ENCODE measurements around the gene POLR2E.

POLR2E gene

DNA sequence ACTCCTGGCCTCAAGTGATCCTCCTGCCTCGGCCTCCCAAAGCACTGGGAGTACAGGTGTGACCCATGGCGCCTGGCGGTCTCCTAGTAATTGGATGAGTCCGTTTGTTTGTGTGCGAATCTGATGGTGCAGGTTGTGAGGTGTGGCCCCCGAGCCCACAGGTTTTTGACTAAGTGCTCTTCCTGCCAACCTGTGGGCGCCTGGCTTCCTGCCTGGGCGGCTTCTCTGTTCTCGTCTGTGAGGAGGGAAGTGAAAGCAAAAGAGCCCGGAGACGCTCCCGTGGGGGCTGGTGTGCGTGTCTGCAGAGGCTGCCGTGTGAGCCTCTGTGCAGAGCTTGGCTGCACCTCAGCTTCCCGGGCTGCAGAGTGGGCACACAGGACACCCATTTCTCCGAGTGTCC is 18.2 kb downstream of the POLR2E start:
- TF ChIP-seq, protein P1, sequence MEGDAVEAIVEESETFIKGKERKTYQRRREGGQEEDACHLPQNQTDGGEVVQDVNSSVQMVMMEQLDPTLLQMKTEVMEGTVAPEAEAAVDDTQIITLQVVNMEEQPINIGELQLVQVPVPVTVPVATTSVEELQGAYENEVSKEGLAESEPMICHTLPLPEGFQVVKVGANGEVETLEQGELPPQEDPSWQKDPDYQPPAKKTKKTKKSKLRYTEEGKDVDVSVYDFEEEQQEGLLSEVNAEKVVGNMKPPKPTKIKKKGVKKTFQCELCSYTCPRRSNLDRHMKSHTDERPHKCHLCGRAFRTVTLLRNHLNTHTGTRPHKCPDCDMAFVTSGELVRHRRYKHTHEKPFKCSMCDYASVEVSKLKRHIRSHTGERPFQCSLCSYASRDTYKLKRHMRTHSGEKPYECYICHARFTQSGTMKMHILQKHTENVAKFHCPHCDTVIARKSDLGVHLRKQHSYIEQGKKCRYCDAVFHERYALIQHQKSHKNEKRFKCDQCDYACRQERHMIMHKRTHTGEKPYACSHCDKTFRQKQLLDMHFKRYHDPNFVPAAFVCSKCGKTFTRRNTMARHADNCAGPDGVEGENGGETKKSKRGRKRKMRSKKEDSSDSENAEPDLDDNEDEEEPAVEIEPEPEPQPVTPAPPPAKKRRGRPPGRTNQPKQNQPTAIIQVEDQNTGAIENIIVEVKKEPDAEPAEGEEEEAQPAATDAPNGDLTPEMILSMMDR (IDR thresholded peaks at IDR 0.05; ENCODE audit: low read depth, low read length): no peak
- no peak for DNase-seq (ENCODE audit: low read depth in 2 of 2)
- H3K4me3 ChIP-seq (replicated peaks in 1 of 2; ENCODE audit: low read depth in 2 of 2, low read length in 2 of 2): no peak overlapping the region

GRCh38 chr19:1076046-1076386 is 19.2 kb downstream of the POLR2E start:
- TF ChIP-seq, protein P1 (IDR thresholded peaks at IDR 0.05; ENCODE audit: low read depth, low read length): no peak
- no peak overlapping the region for H3K4me3 ChIP-seq (replicated peaks in 1 of 2; ENCODE audit: low read depth in 2 of 2, low read length in 2 of 2)
- no peak for DNase-seq (ENCODE audit: low read depth in 2 of 2)

DNA sequence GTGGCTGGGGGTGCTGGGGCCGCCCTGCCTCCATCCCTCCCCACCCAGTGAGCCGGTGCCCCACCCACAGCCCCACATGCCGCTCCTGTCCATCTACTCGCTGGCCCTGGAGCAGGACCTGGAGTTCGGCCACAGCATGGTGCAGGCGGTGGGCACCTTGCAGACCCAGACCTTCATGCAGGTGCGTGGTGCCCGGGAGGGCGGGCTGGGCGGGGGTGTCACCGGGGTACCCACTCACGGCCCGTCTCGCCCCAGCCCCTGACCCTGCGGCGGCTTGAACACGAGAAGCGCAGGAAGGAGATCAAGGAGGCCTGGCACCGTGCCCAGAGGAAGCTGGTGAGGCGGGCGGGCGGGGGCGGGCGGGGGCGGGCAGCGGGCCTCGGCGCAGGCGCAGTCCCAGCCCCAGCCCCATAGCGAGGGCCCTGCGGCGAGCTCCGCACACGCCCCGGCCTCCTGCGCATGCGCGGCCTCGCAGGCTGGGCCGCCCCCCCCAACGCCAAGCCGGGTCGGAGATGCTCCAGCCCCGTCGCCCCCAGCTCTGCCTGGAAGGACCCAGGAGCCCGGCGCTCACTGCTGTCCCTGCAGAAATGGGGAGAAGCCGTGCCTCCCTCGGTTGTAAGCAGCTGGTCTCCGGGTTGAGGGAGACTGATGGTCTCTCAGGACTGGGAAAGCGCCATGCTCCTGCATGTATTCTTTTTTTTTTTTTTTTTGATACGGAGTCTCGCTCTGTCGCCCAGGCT is 20.5 kb downstream of the POLR2E start:
- TF ChIP-seq, protein P1 (IDR thresholded peaks at IDR 0.05; ENCODE audit: low read depth, low read length): no peak
- no peak overlapping the region for H3K4me3 ChIP-seq (replicated peaks in 1 of 2; ENCODE audit: low read depth in 2 of 2, low read length in 2 of 2)
- DNase-seq (ENCODE audit: low read depth in 2 of 2): no peak

- no peak for DNase-seq (ENCODE audit: low read depth in 2 of 2)
- H3K4me3 ChIP-seq (replicated peaks in 1 of 2; ENCODE audit: low read depth in 2 of 2, low read length in 2 of 2): no peak overlapping the region
- TF ChIP-seq, protein P1 (IDR thresholded peaks at IDR 0.05; ENCODE audit: low read depth, low read length): no peak
These were observed 21.1 kb downstream of the POLR2E start for GRCh38 chr19:1073956-1074517.

DNA sequence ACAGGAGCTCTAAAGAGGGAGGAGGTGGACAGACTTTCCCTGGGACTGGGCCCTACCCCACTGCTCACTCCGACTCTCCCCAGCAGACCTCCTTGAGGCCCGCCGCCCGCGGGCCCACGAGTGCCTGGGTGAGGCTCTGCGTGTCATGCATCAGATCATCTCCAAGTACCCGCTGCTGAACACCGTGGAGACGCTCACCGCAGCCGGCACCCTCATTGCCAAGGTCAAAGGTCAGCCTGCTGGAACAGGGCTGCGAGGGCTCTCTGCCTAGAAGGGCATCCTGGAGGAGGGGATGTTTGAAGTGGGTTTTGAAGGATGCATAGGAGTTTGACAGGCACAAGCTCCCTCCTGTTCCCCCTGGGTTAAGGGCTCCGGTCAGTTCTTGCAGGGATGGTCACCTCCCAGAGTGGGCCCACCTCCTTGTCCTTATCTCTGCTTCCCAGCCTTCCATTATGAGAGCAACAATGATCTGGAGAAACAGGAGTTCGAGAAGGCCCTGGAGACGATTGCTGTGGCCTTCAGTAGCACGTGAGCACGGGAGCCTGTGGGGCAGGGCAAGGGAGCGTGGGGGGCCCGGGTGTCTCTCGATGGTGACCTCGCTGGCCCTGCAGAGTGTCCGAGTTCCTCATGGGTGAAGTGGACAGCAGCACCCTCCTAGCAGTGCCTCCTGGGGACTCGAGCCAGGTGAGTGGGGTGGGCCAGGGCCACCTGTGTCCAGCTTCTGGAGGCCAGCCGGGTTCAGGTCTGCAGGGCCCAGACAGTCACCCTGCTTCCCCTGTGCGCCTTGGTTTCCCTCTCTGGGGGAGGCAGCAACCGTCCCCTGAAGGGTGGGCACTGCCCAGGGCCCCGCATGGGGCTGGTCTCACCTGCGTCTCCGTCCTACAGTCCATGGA is 21.9 kb downstream of the POLR2E start:
- no peak for DNase-seq (ENCODE audit: low read depth in 2 of 2)
- TF ChIP-seq, protein P1 (IDR thresholded peaks at IDR 0.05; ENCODE audit: low read depth, low read length): no peak
- H3K4me3 ChIP-seq (replicated peaks in 1 of 2; ENCODE audit: low read depth in 2 of 2, low read length in 2 of 2): no peak overlapping the region

DNA sequence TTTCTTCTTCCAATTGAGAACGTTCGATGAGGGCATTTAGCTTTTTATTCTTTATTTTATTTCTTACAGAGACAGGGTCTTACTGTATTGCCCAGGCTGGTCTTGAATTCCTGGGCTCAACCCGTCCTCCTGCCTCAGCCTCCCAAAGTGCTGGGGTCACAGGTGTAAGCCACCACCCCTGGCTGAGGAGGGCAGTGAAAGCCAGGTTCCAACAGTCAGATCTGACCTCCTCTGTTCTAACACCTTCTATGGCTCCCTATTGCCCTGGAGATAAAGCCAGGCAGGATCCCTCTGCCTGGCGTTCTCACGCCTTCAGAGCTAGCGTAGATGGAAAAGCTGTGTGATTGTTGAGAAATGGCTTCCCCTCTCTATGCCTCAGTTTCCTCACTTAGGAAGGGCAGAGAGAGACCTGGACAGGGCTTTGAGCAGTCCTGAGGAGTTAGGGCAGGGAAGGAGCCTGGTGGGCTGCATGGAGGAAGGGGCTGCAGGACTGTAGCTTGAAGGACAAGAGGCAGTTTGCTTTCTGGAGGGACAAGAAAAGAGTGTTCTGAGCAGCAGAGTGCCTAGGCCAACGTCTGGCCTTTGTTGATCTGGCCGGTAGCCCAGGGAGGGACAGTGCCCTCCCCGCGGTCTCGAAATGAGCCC is 22.7 kb downstream of the POLR2E start:
- no peak overlapping the region for H3K4me3 ChIP-seq (replicated peaks in 1 of 2; ENCODE audit: low read depth in 2 of 2, low read length in 2 of 2)
- TF ChIP-seq, protein P1 (IDR thresholded peaks at IDR 0.05; ENCODE audit: low read depth, low read length): no peak
- DNase-seq (ENCODE audit: low read depth in 2 of 2): no peak

Data from cardiac fibroblast (primary cell).